Gastroesophageal sphincter (tissue), 4 donors: ENCODE measurements around the gene VTI1A. TPM values are rescaled to one million over a fixed set of nuclear protein-coding genes. Genes with fewer than 3 reads are reported as not detected.
A peak's percentile ranks its signal among the peaks of the same experiment; 100 is the strongest.
"Not testable (repeated sequence)": the region's sequence is repeated elsewhere in the genome, so short reads cannot be mapped to it uniquely, and the experiment has no call there.

Experiments used
- ATAC-seq: fragments of 150-250 bp; one replicate; pipeline ENCODE4 v1.9.1; 2016; ENCODE audit warnings: mild to moderate bottlenecking, moderate library complexity
- H3K27ac ChIP-seq, 4 donors: fragments of 200-600 bp; sonication (generic) in 3 of 4; 1 replicate in 3 of 4; 2 replicates in 1 of 4; pipeline ENCODE4 v1.5.1; 2016 to 2019
- H3K27me3 ChIP-seq: fragments of 200-600 bp; sonication (generic); one replicate; pipeline ENCODE4 v1.5.1; 2019
- H3K36me3 ChIP-seq, 2 donors: fragments of 200-600 bp; sonication (generic); one replicate each; pipeline ENCODE4 v1.5.1; 2019; ENCODE audit warnings: control low read depth in 1 of 2
- H3K4me1 ChIP-seq, 3 donors: fragments of 200-600 bp; sonication (generic); 1 replicate in 2 of 3; 2 replicates in 1 of 3; pipeline ENCODE4 v1.5.1; 2016 to 2019; ENCODE audit warnings: control low read depth in 2 of 3
- H3K4me3 ChIP-seq, 2 donors: fragments of 200-600 bp; sonication (generic); one replicate each; pipeline ENCODE4 v1.5.1; 2019; ENCODE audit warnings: mild to moderate bottlenecking in 1 of 2, moderate library complexity in 1 of 2
- H3K9me3 ChIP-seq, 3 donors: fragments of 200-600 bp; sonication (generic); one replicate each; pipeline ENCODE4 v1.5.1; 2017 to 2019; ENCODE audit warnings: control low read depth in 2 of 3
- EP300 ChIP-seq: sonication (generic); formaldehyde crosslinking; IDR thresholded peaks from one replicate; pipeline ENCODE4 v1.6.1; 2017; ENCODE audit warnings: antibody characterized with exemption, mild to moderate bottlenecking
- POLR2A ChIP-seq, 2 donors: fragments of 450-650 bp; IDR thresholded peaks; one replicate each; pipeline ENCODE4 v1.6.1; 2017; ENCODE audit warnings: antibody characterized with exemption in 2 of 2, mild to moderate bottlenecking in 2 of 2, moderate library complexity in 1 of 2
- POLR2AphosphoS5 ChIP-seq: sonication (generic); formaldehyde crosslinking; IDR thresholded peaks from one replicate; pipeline ENCODE4 v1.6.1; 2017; ENCODE audit warnings: antibody characterized with exemption
- WGBS, 2 donors: methylation state at CpG; one replicate each; pipeline ENCODE4 v1.1.5; 2018; ENCODE audit warnings: low coverage in 1 of 2; 5-methylcytosine and 5-hydroxymethylcytosine counted together
- total RNA-seq, 4 donors: library from RNA; depleted of rRNA; stranded (reverse); fragments of >200 nt; gene quantifications; one replicate each; pipeline ENCODE4 v1.1.0, GENCODE V29; 2016
- TF ChIP-seq, protein P1 (sequence below), 4 experiments: fragments of 200-600 bp in 2 of 4; fragments of 450-650 bp in 2 of 4; sonication (generic) in 1 of 4; IDR thresholded peaks; one replicate each; pipeline ENCODE4 v1.5.1; 2017 to 2019; ENCODE audit warnings: antibody characterized with exemption in 4 of 4, mild to moderate bottlenecking in 2 of 4, moderate library complexity in 2 of 4

VTI1A gene
- 10 to 100 TPM; 19.6 to 81.9 (median 43.1) TPM for total RNA-seq

DNA sequence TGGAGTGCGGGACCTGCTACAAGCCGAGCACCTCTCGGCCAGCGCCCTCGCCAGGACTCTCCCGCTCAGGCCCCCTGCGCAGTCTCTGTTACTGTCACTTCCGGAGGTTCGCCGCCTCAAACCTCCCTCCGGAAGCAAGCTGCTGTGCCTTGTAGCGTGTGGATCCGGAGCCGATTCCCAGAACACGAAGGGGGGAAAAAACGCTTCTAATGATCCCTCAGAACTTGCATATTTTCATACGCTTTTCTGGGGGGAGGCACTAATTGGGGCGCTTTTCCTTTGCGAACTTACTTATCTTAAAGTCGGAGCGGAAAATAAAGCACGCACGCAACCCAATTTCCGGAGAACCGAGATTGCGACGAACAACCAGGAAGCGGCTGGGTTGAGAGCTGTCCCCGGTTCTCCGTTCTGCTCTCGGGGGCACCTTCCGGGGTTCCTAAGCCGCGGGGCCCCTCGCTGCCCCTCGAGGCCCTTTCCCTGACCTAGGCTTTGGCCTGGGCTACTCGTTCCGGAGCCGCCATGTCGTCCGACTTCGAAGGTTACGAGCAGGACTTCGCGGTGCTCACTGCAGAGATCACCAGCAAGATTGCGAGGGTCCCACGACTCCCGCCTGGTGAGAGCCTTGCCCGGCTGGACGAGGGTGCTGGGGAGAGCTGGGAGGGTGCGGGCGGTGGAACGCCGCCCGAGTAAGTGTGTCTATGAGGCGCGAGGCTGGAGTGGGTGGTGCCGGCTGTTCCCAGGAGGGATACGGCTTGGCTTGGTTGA is at the start of gene VTI1A, which contains the start of gene ZDHHC6:
Gene VTI1A (plus strand): TSS at position 361 of the 765 bp plus-strand sequence. CDS start 159 bp downstream, at position 520.
Gene ZDHHC6 (minus strand): TSS at position 60 of the 765 bp plus-strand sequence. CDS start 1,478 bp downstream, outside the sequence.
- Histone ChIP-seq H3K9me3 (no peaks in the 10 kb centered on the region), H3K36me3 (peaks cover 0 to 41% of the 10 kb centered on the region in 2 donors), H3K27me3 (no peaks in the 10 kb centered on the region), H3K4me1 (peaks cover 11 to 53% (median 15%) of the 10 kb centered on the region in 3 donors), H3K27ac (peak within 1 kb of the TSS; percentile 70 to 93 (median 92)), H3K4me3 (peak within 1 kb of the TSS; percentile 73 to 88)
- 0 to 5% methylated on average over 4 to 38 of the region's 59 CpGs for WGBS, 2 donors
- peak; percentile 98 for ATAC-seq
- TF ChIP-seq POLR2AphosphoS5: peak; percentile 65
- no peak for TF ChIP-seq EP300
- TF ChIP-seq POLR2A (IDR thresholded peaks at IDR 0.05): peak; percentile 60 to 72
- TF ChIP-seq, protein P1, sequence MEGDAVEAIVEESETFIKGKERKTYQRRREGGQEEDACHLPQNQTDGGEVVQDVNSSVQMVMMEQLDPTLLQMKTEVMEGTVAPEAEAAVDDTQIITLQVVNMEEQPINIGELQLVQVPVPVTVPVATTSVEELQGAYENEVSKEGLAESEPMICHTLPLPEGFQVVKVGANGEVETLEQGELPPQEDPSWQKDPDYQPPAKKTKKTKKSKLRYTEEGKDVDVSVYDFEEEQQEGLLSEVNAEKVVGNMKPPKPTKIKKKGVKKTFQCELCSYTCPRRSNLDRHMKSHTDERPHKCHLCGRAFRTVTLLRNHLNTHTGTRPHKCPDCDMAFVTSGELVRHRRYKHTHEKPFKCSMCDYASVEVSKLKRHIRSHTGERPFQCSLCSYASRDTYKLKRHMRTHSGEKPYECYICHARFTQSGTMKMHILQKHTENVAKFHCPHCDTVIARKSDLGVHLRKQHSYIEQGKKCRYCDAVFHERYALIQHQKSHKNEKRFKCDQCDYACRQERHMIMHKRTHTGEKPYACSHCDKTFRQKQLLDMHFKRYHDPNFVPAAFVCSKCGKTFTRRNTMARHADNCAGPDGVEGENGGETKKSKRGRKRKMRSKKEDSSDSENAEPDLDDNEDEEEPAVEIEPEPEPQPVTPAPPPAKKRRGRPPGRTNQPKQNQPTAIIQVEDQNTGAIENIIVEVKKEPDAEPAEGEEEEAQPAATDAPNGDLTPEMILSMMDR (IDR thresholded peaks at IDR 0.05): no peak

DNA sequence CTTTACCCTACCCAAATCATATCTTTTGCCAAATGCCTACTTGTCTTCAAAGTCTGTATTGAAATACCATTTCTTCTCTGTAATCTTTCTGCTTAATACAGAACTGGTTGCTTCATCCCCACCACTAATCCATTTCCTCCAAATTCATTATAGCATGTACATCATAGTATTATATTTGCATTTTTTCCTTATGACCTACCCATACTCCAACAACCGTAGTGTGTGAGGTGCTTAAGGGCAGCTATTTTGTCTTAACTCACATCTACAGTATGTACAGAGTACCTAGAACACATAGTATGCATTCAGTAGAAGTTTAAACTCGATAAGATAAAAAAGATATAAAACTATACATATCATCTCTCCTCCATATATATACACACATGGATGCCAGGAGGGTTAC is 49.4 kb upstream of the VTI1A start:
- Histone ChIP-seq H3K36me3 (peaks cover 0 to 4% of the 10 kb centered on the region in 2 donors), H3K9me3 (no peaks in the 10 kb centered on the region), H3K27me3 (no peaks in the 10 kb centered on the region), H3K27ac (no peak overlapping the region), H3K4me1 (no peaks in the 10 kb centered on the region), H3K4me3 (no peak overlapping the region)
- TF ChIP-seq, protein P1 (IDR thresholded peaks at IDR 0.05): no peak
- TF ChIP-seq EP300 (no peak), POLR2AphosphoS5 (no peak), POLR2A (IDR thresholded peaks at IDR 0.05) (no peak)
- WGBS, 2 donors: 71 to 89% methylated on average over 2 of the region's 2 CpGs
- no peak for ATAC-seq

DNA sequence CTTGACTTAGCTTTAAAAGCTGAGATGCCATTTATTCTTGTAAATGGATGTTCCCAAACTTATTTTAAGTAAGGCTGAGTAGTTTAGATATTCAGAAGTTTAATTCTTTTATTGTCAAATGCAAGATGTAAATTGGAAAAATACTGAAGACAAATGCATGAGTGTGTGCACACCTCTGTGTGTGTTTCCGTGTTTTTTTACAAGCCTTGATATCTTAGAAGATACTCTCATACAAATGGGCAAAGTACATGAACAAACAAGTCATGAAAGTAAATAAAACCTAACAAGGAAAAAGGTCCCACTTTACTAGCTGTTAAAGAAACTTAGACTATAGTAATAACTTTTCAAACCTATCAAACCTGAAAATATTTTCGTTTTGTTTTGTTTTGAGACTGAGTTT is 44.1 kb upstream of the VTI1A start:
- Histone ChIP-seq H3K27ac (no peak overlapping the region), H3K4me1 (no peaks in the 10 kb centered on the region), H3K9me3 (no peaks in the 10 kb centered on the region), H3K36me3 (peaks cover 0 to 12% of the 10 kb centered on the region in 2 donors), H3K27me3 (peaks cover 5% of the 10 kb centered on the region), H3K4me3 (no peak overlapping the region)
- WGBS, 2 donors: 82% methylated on average over 2 of the region's 2 CpGs
- TF ChIP-seq EP300: no peak
- TF ChIP-seq, protein P1 (IDR thresholded peaks at IDR 0.05): no peak
- no peak for TF ChIP-seq POLR2A (IDR thresholded peaks at IDR 0.05)
- no peak for TF ChIP-seq POLR2AphosphoS5
- ATAC-seq: no peak

DNA sequence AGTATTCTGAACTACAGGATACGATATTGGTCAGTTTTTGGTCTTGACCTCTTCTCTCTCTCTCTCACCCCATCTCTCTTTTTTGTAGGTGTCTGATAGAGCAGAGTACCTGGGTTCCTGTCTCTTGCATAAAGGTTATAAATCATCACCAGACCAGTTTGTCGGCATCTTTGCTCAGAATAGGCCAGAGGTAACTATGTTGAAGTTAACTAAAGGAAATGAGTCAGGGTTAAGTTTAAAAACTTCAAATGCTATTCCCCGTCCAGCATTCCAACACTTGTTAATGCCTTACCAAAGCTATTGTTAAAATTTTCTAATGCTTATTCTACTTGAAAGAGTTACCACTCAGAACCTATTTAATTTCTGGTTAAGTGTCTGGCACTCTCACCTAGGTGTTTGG is 42.4 kb upstream of the VTI1A start:
- H3K36me3 ChIP-seq: peaks cover 0 to 9% of the 10 kb centered on the region in 2 donors
- TF ChIP-seq EP300 (no peak), POLR2AphosphoS5 (no peak), POLR2A (IDR thresholded peaks at IDR 0.05) (no peak)
- TF ChIP-seq, protein P1 (IDR thresholded peaks at IDR 0.05): no peak
- H3K9me3 ChIP-seq: no peaks in the 10 kb centered on the region
- peaks cover 5% of the 10 kb centered on the region for H3K27me3 ChIP-seq
- no peak overlapping the region for H3K27ac ChIP-seq
- WGBS, 2 donors: 73 to 81% methylated on average over 3 of the region's 3 CpGs
- H3K4me1 ChIP-seq: no peaks in the 10 kb centered on the region
- ATAC-seq: no peak
- no peak overlapping the region for H3K4me3 ChIP-seq

DNA sequence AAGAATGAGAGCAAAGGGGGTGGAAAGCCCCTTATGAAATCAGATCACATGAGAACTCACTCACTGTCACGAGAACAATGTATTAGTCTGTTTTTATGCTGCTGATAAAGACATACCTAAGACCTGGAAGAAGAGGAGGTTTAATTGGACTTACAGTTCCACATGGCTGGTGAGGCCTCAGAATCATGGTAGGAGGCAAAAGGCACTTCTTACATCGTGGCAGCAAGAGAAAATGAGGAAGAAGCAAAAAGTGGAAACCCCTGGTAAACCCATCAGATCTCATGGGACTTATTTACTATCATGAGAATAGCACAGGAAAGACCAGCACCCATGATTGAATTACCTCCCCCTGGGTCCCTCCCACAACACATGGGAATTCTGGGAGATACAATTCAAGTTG is 40.2 kb upstream of the VTI1A start:
- not testable (repeated sequence) for H3K4me1 ChIP-seq, H3K36me3 ChIP-seq, H3K4me3 ChIP-seq, H3K9me3 ChIP-seq, H3K27ac ChIP-seq, ATAC-seq, H3K27me3 ChIP-seq
- WGBS, 2 donors: 78 to 86% methylated on average over 2 of the region's 2 CpGs
